Measurements from ENCODE around the gene XPOT.

DNA sequence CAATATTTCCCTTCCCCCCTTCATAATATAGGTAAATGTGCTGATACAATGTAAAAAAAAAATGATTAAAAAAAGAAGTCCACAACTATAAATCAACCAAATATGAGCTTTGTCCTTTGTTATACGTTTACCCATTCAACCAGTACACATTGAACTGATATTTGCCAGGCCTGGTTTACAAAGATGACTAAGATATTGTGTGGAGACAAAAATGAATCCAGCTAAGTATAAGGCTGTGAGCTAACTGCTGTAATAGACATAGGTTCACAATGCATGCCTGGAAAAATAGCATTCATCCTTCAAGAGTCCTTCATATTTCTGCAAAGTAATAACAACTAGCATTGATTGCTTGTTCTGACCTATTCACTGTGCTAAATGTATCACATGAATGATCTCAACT is 20.5 kb upstream of the XPOT start:
- TF ChIP-seq CTCF (IDR thresholded peaks at IDR 0.05): no peak
- TF ChIP-seq POLR2AphosphoS5 (IDR thresholded peaks at IDR 0.05): no peak
